ENCODE data around the gene CCDC63.

CCDC63 gene

DNA sequence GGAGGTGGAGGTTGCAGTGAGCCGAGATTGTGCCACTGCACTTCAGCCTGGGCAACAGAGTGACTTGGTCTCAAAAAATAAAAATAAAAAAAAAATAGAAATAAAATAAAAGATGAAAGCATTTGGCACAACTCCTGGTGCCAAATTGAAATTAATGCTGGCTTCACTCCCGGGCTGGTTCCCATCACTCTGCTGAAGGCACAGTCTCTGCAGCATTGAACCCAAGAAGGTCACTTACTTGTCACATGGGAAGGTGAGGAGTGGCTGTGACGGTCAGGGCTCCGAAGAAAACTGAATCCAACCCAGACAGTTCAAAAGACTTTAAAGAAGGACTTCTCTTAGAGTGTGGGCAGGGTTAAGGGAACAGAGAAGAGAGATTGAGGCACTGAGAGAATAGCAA is 10.5 kb upstream of the CCDC63 start:
- no peak overlapping the region for H3K27ac ChIP-seq (ENCODE audit: low read depth, low read length)
- no peaks in the 10 kb centered on the region for H3K36me3 ChIP-seq (ENCODE audit: control insufficient read depth in 1 of 2, insufficient read depth in 2 of 2, low read length in 2 of 2)
- no peaks in the 10 kb centered on the region for H3K27me3 ChIP-seq (ENCODE audit: control insufficient read depth in 1 of 2, insufficient read depth in 2 of 2, low read length in 2 of 2)
- H3K4me1 ChIP-seq (ENCODE audit: control insufficient read depth in 1 of 2, insufficient read depth in 2 of 2, low read length in 2 of 2): no peaks in the 10 kb centered on the region
- H3K4me3 ChIP-seq (ENCODE audit: low read depth in 1 of 2, low read length in 2 of 2): no peak overlapping the region
- no peaks in the 10 kb centered on the region for H3K9me3 ChIP-seq (ENCODE audit: control insufficient read depth in 1 of 2, low read length in 2 of 2)
- no peak overlapping the region for H3K9ac ChIP-seq (ENCODE audit: low read depth in 1 of 2, low read length in 2 of 2)

DNA sequence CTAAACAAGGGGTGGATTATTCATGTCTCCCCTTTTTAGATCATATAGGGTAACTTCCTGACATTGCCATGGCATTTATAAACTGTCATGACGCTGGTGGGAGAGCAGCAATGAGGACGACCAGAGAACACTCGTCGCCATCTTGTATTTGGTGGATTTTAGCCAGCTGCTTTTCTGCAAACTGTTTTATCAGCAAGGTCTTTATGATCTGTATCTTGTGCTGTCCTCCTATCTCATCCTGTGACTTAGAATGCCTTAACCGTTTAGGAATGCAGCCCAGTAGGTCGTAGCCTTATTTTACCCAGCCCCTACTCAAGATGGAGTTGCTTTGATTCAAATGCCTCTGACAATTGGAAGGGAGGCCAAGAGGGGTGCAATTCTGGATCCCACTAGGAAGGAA is 5.8 kb upstream of the CCDC63 start:
- no peak overlapping the region for H3K27ac ChIP-seq (ENCODE audit: low read depth, low read length)
- H3K4me3 ChIP-seq (ENCODE audit: low read depth in 1 of 2, low read length in 2 of 2): no peak overlapping the region

DNA sequence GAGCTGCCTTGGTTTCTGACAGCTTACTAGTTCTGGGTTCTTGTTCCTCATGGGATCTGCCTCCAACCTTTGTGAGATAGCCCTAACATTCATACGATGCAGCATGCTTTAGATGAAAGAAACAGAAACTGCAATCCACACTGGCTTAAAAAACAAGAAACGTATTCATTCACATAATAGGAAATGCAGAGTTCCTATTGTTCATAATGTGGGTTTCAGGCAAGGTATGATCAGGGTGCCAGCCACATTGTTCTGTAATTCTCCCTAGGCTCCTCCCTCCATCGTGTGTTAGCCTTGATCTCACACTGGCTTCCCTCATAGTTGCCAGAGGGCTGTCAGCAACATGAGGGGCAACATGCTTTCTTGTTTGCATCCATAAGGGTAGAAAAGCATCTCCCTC is 2.7 kb upstream of the CCDC63 start:
- Histone ChIP-seq H3K4me1 (ENCODE audit: control insufficient read depth in 1 of 2, insufficient read depth in 2 of 2, low read length in 2 of 2) (peaks cover 0 to 3% of the 10 kb centered on the region in 2 donors), H3K4me3 (ENCODE audit: low read depth in 1 of 2, low read length in 2 of 2) (no peak overlapping the region), H3K9me3 (ENCODE audit: control insufficient read depth in 1 of 2, low read length in 2 of 2) (no peaks in the 10 kb centered on the region), H3K27me3 (ENCODE audit: control insufficient read depth in 1 of 2, insufficient read depth in 2 of 2, low read length in 2 of 2) (peaks cover 10 to 20% of the 10 kb centered on the region in 2 donors), H3K27ac (ENCODE audit: low read depth, low read length) (no peak overlapping the region), H3K36me3 (ENCODE audit: control insufficient read depth in 1 of 2, insufficient read depth in 2 of 2, low read length in 2 of 2) (no peaks in the 10 kb centered on the region), H3K9ac (ENCODE audit: low read depth in 1 of 2, low read length in 2 of 2) (no peak overlapping the region)

More for the DNA sequence above, 5.8 kb upstream of the CCDC63 start:
- Histone ChIP-seq H3K4me1 (ENCODE audit: control insufficient read depth in 1 of 2, insufficient read depth in 2 of 2, low read length in 2 of 2) (no peaks in the 10 kb centered on the region), H3K9ac (ENCODE audit: low read depth in 1 of 2, low read length in 2 of 2) (no peak overlapping the region), H3K36me3 (ENCODE audit: control insufficient read depth in 1 of 2, insufficient read depth in 2 of 2, low read length in 2 of 2) (no peaks in the 10 kb centered on the region), H3K9me3 (ENCODE audit: control insufficient read depth in 1 of 2, low read length in 2 of 2) (no peaks in the 10 kb centered on the region), H3K27me3 (ENCODE audit: control insufficient read depth in 1 of 2, insufficient read depth in 2 of 2, low read length in 2 of 2) (peaks cover under 1 to 7% of the 10 kb centered on the region in 2 donors)

DNA sequence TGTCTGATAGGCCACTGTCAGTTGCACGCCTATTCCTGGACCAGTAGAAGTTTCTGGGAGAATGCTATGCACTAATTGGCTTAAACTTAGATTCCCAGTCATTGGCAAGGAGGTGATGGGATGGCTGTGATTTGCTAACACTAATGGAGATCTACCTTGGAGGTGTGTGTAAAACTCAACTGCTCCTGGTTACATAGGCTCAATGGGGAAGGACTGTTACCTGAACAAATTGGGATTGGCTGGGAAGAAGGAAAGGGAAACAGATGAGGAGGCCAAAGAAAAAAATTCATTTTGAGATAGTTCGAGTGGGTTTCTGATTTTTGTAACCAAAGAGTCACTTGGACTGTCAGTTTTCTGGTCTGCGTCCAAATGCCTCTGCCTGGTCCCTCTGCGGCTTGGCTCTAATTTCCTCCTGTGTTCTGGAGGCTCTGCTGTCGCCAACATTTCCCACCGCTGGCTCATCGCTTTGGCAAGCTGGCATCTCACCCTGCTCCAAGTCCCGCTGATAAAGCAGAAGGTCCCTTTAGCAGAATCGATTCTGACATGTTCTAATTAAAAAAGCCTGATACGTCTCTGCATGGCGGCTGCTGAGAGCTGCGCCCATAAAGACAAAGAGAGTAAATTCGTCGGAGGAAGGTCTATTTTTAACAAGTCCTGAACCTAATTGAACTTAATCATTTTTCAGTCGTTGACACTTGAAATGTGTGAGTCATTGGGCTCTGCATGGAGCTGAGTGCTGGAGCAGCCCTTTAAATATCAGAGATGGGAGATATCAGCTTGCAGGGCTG is 2.0 kb upstream of the CCDC63 start:
- Histone ChIP-seq H3K27me3 (ENCODE audit: control insufficient read depth in 1 of 2, insufficient read depth in 2 of 2, low read length in 2 of 2) (peaks cover 10 to 20% of the 10 kb centered on the region in 2 donors), H3K4me3 (ENCODE audit: low read depth in 1 of 2, low read length in 2 of 2) (no peak overlapping the region), H3K9me3 (ENCODE audit: control insufficient read depth in 1 of 2, low read length in 2 of 2) (no peaks in the 10 kb centered on the region), H3K27ac (ENCODE audit: low read depth, low read length) (no peak overlapping the region), H3K36me3 (ENCODE audit: control insufficient read depth in 1 of 2, insufficient read depth in 2 of 2, low read length in 2 of 2) (no peaks in the 10 kb centered on the region), H3K4me1 (ENCODE audit: control insufficient read depth in 1 of 2, insufficient read depth in 2 of 2, low read length in 2 of 2) (peaks cover 0 to 3% of the 10 kb centered on the region in 2 donors), H3K9ac (ENCODE audit: low read depth in 1 of 2, low read length in 2 of 2) (no peak overlapping the region)

DNA sequence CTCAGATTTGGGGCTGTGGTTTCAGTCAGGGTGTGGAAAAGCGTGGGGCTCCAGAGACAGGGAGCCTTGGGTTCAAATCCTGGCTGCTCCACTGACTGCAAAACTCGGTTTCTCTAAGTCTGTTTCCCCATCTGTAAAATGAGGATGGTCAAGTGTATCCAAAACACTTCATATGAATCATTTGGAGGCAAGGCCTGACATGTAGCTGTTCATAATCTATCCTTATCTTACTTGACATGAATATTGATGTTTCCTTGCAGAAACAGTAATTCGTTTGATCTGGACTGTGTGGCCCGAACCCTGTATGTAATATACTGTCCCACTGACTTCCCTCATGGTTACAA is 1.5 kb upstream of the CCDC63 start:
- H3K4me1 ChIP-seq (ENCODE audit: control insufficient read depth in 1 of 2, insufficient read depth in 2 of 2, low read length in 2 of 2): peaks cover 0 to 3% of the 10 kb centered on the region in 2 donors
- H3K36me3 ChIP-seq (ENCODE audit: control insufficient read depth in 1 of 2, insufficient read depth in 2 of 2, low read length in 2 of 2): no peaks in the 10 kb centered on the region
- H3K27me3 ChIP-seq (ENCODE audit: control insufficient read depth in 1 of 2, insufficient read depth in 2 of 2, low read length in 2 of 2): peaks cover 10 to 20% of the 10 kb centered on the region in 2 donors
- no peak overlapping the region for H3K4me3 ChIP-seq (ENCODE audit: low read depth in 1 of 2, low read length in 2 of 2)
- no peak overlapping the region for H3K27ac ChIP-seq (ENCODE audit: low read depth, low read length)
- no peaks in the 10 kb centered on the region for H3K9me3 ChIP-seq (ENCODE audit: control insufficient read depth in 1 of 2, low read length in 2 of 2)
- no peak overlapping the region for H3K9ac ChIP-seq (ENCODE audit: low read depth in 1 of 2, low read length in 2 of 2)

DNA sequence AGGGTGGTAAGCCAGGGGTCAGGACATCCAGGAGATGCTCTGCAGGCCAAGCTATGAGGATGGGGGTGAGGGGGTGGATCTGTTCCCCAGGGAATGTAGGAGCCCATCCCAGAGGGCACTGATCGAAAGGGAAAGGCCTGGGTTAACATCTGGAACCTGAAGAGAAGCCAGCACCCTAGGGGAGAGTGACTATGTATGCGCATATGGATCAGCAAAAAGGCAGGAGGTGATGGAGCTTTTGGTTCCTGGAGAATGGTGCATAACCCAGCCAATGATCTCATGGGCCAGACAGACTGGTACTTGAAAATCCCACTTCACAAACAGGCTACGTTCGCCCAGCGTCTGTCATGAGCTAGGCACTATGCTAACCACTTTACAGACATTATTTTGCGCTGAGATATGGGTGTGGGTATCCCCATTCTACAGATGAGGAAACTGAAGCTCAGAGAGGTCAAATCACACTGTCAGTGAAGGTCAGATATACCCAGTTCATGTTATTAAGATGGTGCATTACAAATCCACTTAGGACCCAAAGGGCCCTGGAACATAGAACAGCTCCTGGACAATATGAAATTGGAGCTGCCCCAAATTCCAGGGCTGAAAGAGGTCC is 1.6 kb downstream of the CCDC63 start:
- Histone ChIP-seq H3K36me3 (ENCODE audit: control insufficient read depth in 1 of 2, insufficient read depth in 2 of 2, low read length in 2 of 2) (no peaks in the 10 kb centered on the region), H3K9me3 (ENCODE audit: control insufficient read depth in 1 of 2, low read length in 2 of 2) (no peaks in the 10 kb centered on the region), H3K27ac (ENCODE audit: low read depth, low read length) (no peak overlapping the region), H3K4me3 (ENCODE audit: low read depth in 1 of 2, low read length in 2 of 2) (no peak overlapping the region), H3K9ac (ENCODE audit: low read depth in 1 of 2, low read length in 2 of 2) (no peak overlapping the region), H3K4me1 (ENCODE audit: control insufficient read depth in 1 of 2, insufficient read depth in 2 of 2, low read length in 2 of 2) (peaks cover 0 to 3% of the 10 kb centered on the region in 2 donors), H3K27me3 (ENCODE audit: control insufficient read depth in 1 of 2, insufficient read depth in 2 of 2, low read length in 2 of 2) (peaks cover 10 to 27% of the 10 kb centered on the region in 2 donors)

DNA sequence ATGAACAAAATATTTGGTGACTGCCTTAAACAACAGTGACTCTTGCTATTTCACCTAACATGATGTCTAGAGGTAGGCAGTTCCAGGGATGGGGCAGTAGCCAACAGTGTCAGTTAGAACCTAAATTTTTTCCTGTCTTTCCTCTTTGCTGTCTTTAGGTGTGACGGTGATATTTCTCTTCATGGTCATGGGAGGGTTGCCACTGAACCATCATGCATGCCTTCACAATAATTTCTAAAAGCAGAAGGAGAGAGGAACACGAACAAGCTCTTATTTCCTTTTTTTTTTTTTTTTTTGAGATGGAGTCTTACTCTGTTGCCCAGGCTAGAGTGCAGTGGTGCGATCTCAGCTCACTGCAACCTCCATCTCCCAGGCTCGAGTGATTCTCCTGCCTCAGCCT is 2.4 kb downstream of the CCDC63 start:
- H3K4me1 ChIP-seq (ENCODE audit: control insufficient read depth in 1 of 2, insufficient read depth in 2 of 2, low read length in 2 of 2): peaks cover 0 to 3% of the 10 kb centered on the region in 2 donors
- peaks cover 10 to 27% of the 10 kb centered on the region in 2 donors for H3K27me3 ChIP-seq (ENCODE audit: control insufficient read depth in 1 of 2, insufficient read depth in 2 of 2, low read length in 2 of 2)
- H3K4me3 ChIP-seq (ENCODE audit: low read depth in 1 of 2, low read length in 2 of 2): no peak overlapping the region
- no peaks in the 10 kb centered on the region for H3K9me3 ChIP-seq (ENCODE audit: control insufficient read depth in 1 of 2, low read length in 2 of 2)
- H3K36me3 ChIP-seq (ENCODE audit: control insufficient read depth in 1 of 2, insufficient read depth in 2 of 2, low read length in 2 of 2): no peaks in the 10 kb centered on the region
- no peak overlapping the region for H3K9ac ChIP-seq (ENCODE audit: low read depth in 1 of 2, low read length in 2 of 2)
- H3K27ac ChIP-seq (ENCODE audit: low read depth, low read length): no peak overlapping the region

DNA sequence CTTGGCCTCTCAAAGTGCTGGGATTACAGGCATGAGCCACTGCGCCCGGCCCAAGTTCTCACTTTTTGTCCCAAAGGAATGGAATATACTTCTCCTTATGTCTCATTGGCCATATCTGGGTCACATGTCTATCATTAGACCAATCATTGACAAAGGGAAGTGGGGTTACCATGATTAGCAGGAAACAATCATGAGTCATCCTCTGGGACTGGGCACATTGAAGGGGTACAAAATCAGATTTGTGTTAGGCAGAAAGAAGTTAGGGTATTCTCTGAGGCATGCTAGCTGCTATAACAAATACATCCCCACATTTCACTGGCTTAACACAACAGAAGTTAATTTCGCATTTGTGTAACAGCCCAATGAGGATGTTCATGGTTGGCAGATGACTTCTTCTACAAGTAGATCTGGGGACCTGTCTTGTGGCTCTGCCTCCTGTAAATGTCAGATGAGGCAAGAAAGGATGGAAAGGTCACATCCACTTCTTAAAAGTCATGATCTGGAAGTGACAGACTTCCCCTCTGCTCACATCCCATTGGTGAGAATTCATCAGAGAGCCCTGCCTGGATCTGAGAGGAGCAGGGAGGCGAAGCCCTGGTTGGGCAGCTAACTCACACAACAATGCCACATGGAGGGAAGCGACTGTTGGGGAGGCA is 3.1 kb downstream of the CCDC63 start:
- no peak overlapping the region for H3K27ac ChIP-seq (ENCODE audit: low read depth, low read length)
- H3K4me1 ChIP-seq (ENCODE audit: control insufficient read depth in 1 of 2, insufficient read depth in 2 of 2, low read length in 2 of 2): peaks cover 0 to 3% of the 10 kb centered on the region in 2 donors
- no peak overlapping the region for H3K9ac ChIP-seq (ENCODE audit: low read depth in 1 of 2, low read length in 2 of 2)
- H3K27me3 ChIP-seq (ENCODE audit: control insufficient read depth in 1 of 2, insufficient read depth in 2 of 2, low read length in 2 of 2): peaks cover 10 to 27% of the 10 kb centered on the region in 2 donors
- H3K4me3 ChIP-seq (ENCODE audit: low read depth in 1 of 2, low read length in 2 of 2): no peak overlapping the region
- H3K9me3 ChIP-seq (ENCODE audit: control insufficient read depth in 1 of 2, low read length in 2 of 2): no peaks in the 10 kb centered on the region
- H3K36me3 ChIP-seq (ENCODE audit: control insufficient read depth in 1 of 2, insufficient read depth in 2 of 2, low read length in 2 of 2): no peaks in the 10 kb centered on the region

DNA sequence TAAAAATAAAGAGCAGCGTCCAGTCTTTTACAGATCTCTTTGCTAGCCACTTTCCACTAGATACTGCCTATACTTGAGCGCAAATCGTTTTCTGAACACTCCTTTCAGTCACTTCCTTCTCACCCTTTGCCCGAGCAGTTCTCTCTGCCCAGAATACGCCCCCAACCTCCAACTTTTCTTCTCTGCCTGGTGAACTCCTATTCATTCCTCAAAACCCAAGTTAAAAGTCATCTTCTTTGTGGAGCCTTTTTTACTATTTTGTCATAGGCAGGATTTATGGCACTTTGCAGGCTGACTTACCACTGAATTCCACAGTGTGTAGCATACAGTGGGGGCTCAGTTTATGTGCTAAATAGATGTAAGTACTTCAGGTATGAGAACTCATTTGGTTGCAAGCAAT is 4.0 kb downstream of the CCDC63 start:
- H3K36me3 ChIP-seq (ENCODE audit: control insufficient read depth in 1 of 2, insufficient read depth in 2 of 2, low read length in 2 of 2): no peaks in the 10 kb centered on the region

DNA sequence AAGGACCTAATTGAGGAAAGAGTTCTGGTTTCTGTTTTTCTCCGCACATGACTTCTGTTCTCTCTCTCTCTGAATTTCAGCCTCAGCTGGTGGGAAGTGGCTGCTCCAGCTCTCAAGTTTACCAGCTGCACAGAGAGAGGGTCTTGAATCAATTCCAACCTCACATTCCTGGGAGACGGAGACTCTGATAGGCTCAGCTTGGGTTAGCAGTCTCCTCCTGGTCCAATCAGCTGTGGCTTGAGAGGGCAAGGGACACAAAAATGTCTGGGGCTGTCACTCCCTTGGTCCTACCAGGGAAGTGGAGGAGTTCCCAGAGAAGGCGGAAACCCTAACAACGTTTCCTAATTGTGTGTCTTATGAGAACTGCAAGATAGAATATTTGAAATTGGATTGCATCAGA is 7.0 kb downstream of the CCDC63 start:
- H3K9me3 ChIP-seq (ENCODE audit: control insufficient read depth in 1 of 2, low read length in 2 of 2): no peaks in the 10 kb centered on the region
- no peak overlapping the region for H3K4me3 ChIP-seq (ENCODE audit: low read depth in 1 of 2, low read length in 2 of 2)

More for the DNA sequence above, 4.0 kb downstream of the CCDC63 start:
- no peak overlapping the region for H3K4me3 ChIP-seq (ENCODE audit: low read depth in 1 of 2, low read length in 2 of 2)
- H3K9me3 ChIP-seq (ENCODE audit: control insufficient read depth in 1 of 2, low read length in 2 of 2): no peaks in the 10 kb centered on the region
- H3K27me3 ChIP-seq (ENCODE audit: control insufficient read depth in 1 of 2, insufficient read depth in 2 of 2, low read length in 2 of 2): peaks cover 10 to 22% of the 10 kb centered on the region in 2 donors
- H3K27ac ChIP-seq (ENCODE audit: low read depth, low read length): no peak overlapping the region
- H3K9ac ChIP-seq (ENCODE audit: low read depth in 1 of 2, low read length in 2 of 2): no peak overlapping the region
- peaks cover 0 to 3% of the 10 kb centered on the region in 2 donors for H3K4me1 ChIP-seq (ENCODE audit: control insufficient read depth in 1 of 2, insufficient read depth in 2 of 2, low read length in 2 of 2)

More for the DNA sequence above, 7.0 kb downstream of the CCDC63 start:
- Histone ChIP-seq H3K27me3 (ENCODE audit: control insufficient read depth in 1 of 2, insufficient read depth in 2 of 2, low read length in 2 of 2) (peaks cover 0 to 6% of the 10 kb centered on the region in 2 donors), H3K36me3 (ENCODE audit: control insufficient read depth in 1 of 2, insufficient read depth in 2 of 2, low read length in 2 of 2) (no peaks in the 10 kb centered on the region), H3K9ac (ENCODE audit: low read depth in 1 of 2, low read length in 2 of 2) (no peak overlapping the region), H3K27ac (ENCODE audit: low read depth, low read length) (no peak overlapping the region), H3K4me1 (ENCODE audit: control insufficient read depth in 1 of 2, insufficient read depth in 2 of 2, low read length in 2 of 2) (no peaks in the 10 kb centered on the region)
